H9 (cell line): ENCODE results near the gene PNMA8A. TPM values are rescaled to one million over a fixed set of nuclear protein-coding genes. Genes with fewer than 3 reads are reported as not detected.

ENCODE experiments used
- DNase-seq: peaks from one replicate; pipeline ENCODE4 v3.0.0-alpha.2; 2017
- H2AFZ ChIP-seq: one replicate; pipeline ENCODE4 v1.6.1; 2013; ENCODE audit warnings: mild to moderate bottlenecking, low read length, control low read depth, moderate library complexity
- H2AK5ac ChIP-seq: 2 replicates; pipeline ENCODE4 v1.6.1; 2013; ENCODE audit warnings: low read length, control low read depth, mixed read lengths; ENCODE audit not compliant: insufficient read length
- H2BK120ac ChIP-seq: one replicate; pipeline ENCODE4 v1.6.1; 2013; ENCODE audit warnings: low read depth, mild to moderate bottlenecking, low read length, control low read depth, inconsistent platforms; ENCODE audit not compliant: poor library complexity, severe bottlenecking
- H2BK12ac ChIP-seq: 2 replicates; pipeline ENCODE4 v1.6.1; 2013; ENCODE audit warnings: low read length, control low read depth, mixed read lengths, low read depth; ENCODE audit not compliant: insufficient read length
- H2BK15ac ChIP-seq: 2 replicates; pipeline ENCODE4 v1.6.1; 2013; ENCODE audit warnings: low read depth, low read length, control low read depth
- H2BK20ac ChIP-seq: one replicate; pipeline ENCODE4 v1.6.1; 2013; ENCODE audit warnings: low read depth, mild to moderate bottlenecking, low read length, control low read depth, inconsistent platforms; ENCODE audit not compliant: poor library complexity, severe bottlenecking
- H2BK5ac ChIP-seq: 2 replicates; pipeline ENCODE4 v1.6.1; 2013; ENCODE audit warnings: low read length, control low read depth, mixed read lengths; ENCODE audit not compliant: insufficient read length
- H3K14ac ChIP-seq: 2 replicates; pipeline ENCODE4 v1.6.1; 2013; ENCODE audit warnings: low read length, control low read depth; ENCODE audit not compliant: insufficient read depth
- H3K18ac ChIP-seq: 2 replicates; pipeline ENCODE4 v1.6.1; 2013; ENCODE audit warnings: low read depth, mild to moderate bottlenecking, mixed read lengths, low read length, control low read depth; ENCODE audit not compliant: insufficient read length
- H3K23ac ChIP-seq: 2 replicates; pipeline ENCODE4 v1.6.1; 2013; ENCODE audit warnings: low read length, control low read depth, mixed read lengths, low read depth; ENCODE audit not compliant: insufficient read length
- H3K23me2 ChIP-seq: 2 replicates; pipeline ENCODE4 v1.6.1; 2013; ENCODE audit warnings: low read depth, mild to moderate bottlenecking, mixed read lengths, low read length, control low read depth; ENCODE audit not compliant: insufficient read length, poor library complexity, severe bottlenecking
- H3K27ac ChIP-seq: 2 replicates; pipeline ENCODE4 v1.5.1; 2013; ENCODE audit warnings: low read length, control low read depth, mixed read lengths, low read depth; ENCODE audit not compliant: insufficient read length
- H3K27me3 ChIP-seq: 2 replicates; pipeline ENCODE4 v1.6.1; 2013; ENCODE audit warnings: low read length, control low read depth, inconsistent platforms; ENCODE audit not compliant: insufficient read depth
- H3K4ac ChIP-seq: 2 replicates; pipeline ENCODE4 v1.6.1; 2013; ENCODE audit warnings: low read depth, mild to moderate bottlenecking, control low read depth, inconsistent platforms, low read length, moderate library complexity
- H3K4me1 ChIP-seq: 2 replicates; pipeline ENCODE4 v1.6.1; 2013; ENCODE audit warnings: low read length, control low read depth, inconsistent platforms; ENCODE audit not compliant: insufficient read depth
- H3K4me2 ChIP-seq: 2 replicates; pipeline ENCODE4 v1.6.1; 2013; ENCODE audit warnings: low read length, control low read depth, mixed read lengths; ENCODE audit not compliant: insufficient read length, insufficient read depth
- H3K56ac ChIP-seq: 2 replicates; pipeline ENCODE4 v1.6.1; 2013; ENCODE audit warnings: low read depth, mild to moderate bottlenecking, mixed read lengths, low read length, control low read depth; ENCODE audit not compliant: insufficient read length
- H3K79me1 ChIP-seq: 2 replicates; pipeline ENCODE4 v1.6.1; 2013; ENCODE audit warnings: low read depth, mild to moderate bottlenecking, moderate library complexity, low read length, control low read depth, inconsistent platforms; ENCODE audit not compliant: insufficient read depth, poor library complexity, severe bottlenecking
- H3K79me2 ChIP-seq: 2 replicates; pipeline ENCODE4 v1.6.1; 2013; ENCODE audit warnings: low read length, control low read depth, inconsistent platforms; ENCODE audit not compliant: insufficient read depth
- H3K9ac ChIP-seq: 2 replicates; pipeline ENCODE4 v1.6.1; 2013; ENCODE audit warnings: low read length, control low read depth, mixed read lengths; ENCODE audit not compliant: insufficient read length; ENCODE audit errors: extremely low read depth
- H3K9me3 ChIP-seq: one replicate; pipeline ENCODE4 v1.6.1; 2013; ENCODE audit warnings: low read depth, low read length, inconsistent platforms; ENCODE audit not compliant: control insufficient read depth
- H3T11ph ChIP-seq: one replicate; pipeline ENCODE4 v1.6.1; 2013; ENCODE audit warnings: mild to moderate bottlenecking, low read length, control low read depth, inconsistent platforms
- H4K20me1 ChIP-seq: one replicate; pipeline ENCODE4 v1.6.1; 2013; ENCODE audit not compliant: control insufficient read depth, insufficient read length, insufficient read depth
- H4K5ac ChIP-seq: 2 replicates; pipeline ENCODE4 v1.6.1; 2013; ENCODE audit warnings: low read depth, mild to moderate bottlenecking, mixed read lengths, low read length, control low read depth; ENCODE audit not compliant: insufficient read length
- H4K8ac ChIP-seq: replicated peaks from 2 replicates; pipeline ENCODE4 v1.6.1; 2013; ENCODE audit warnings: low read length, control low read depth, mixed read lengths, low read depth; ENCODE audit not compliant: insufficient read length
- H4K91ac ChIP-seq: 2 replicates; pipeline ENCODE4 v1.6.1; 2013; ENCODE audit warnings: low read depth, mild to moderate bottlenecking, moderate library complexity, mixed read lengths, low read length, control low read depth; ENCODE audit not compliant: insufficient read length
- H3K27ac Mint-ChIP-seq, 3 experiments: 2 replicates in 2 of 3; 3 replicates in 1 of 3; pipeline ENCODE4 v1.8.0; 2020 to 2021; ENCODE audit warnings: mixed read lengths in 3 of 3, mild to moderate bottlenecking in 1 of 3, moderate library complexity in 1 of 3
- H3K27me3 Mint-ChIP-seq: 2 replicates; pipeline ENCODE4 v1.8.0; 2021; ENCODE audit warnings: low read depth, mild to moderate bottlenecking, moderate library complexity, mixed read lengths
- H3K36me3 Mint-ChIP-seq, 3 experiments: 2 replicates in 2 of 3; 3 replicates in 1 of 3; pipeline ENCODE4 v1.8.0; 2020 to 2021; ENCODE audit warnings: low read depth in 3 of 3, mixed read lengths in 3 of 3; ENCODE audit not compliant: insufficient read depth in 1 of 3
- H3K4me1 Mint-ChIP-seq, 2 experiments: 2 replicates each; pipeline ENCODE4 v1.8.0; 2020; ENCODE audit warnings: mixed read lengths in 2 of 2
- H3K4me3 Mint-ChIP-seq, 2 experiments: 2 replicates in 1 of 2; 3 replicates in 1 of 2; pipeline ENCODE4 v1.8.0; 2020 to 2021; ENCODE audit warnings: mild to moderate bottlenecking in 2 of 2, mixed read lengths in 2 of 2, moderate library complexity in 1 of 2
- H3K9me3 Mint-ChIP-seq, 2 experiments: 2 replicates in 1 of 2; 3 replicates in 1 of 2; pipeline ENCODE4 v1.8.0; 2020; ENCODE audit warnings: mild to moderate bottlenecking in 2 of 2, mixed read lengths in 2 of 2, moderate library complexity in 1 of 2
- CTCF ChIP-seq: fragments of 200-600 bp; sonication (generic); conservative IDR thresholded peaks from 3 replicates; pipeline ENCODE4 v1.8.0; 2021; ENCODE audit warnings: antibody characterized with exemption, mild to moderate bottlenecking
- WGBS: extraction: QIAGEN DNeasy Blood & Tissue Kit; methylation state at CpG from one replicate; pipeline ENCODE4 v1.1.7; 2013; ENCODE audit warnings: missing lambda C conversion rate, low lambda C conversion rate, mixed read lengths; ENCODE audit not compliant: insufficient read length; ENCODE audit errors: extremely low coverage; 5-methylcytosine and 5-hydroxymethylcytosine counted together
- total RNA-seq: library from RNA; stranded (reverse); gene quantifications from 2 replicates; pipeline ENCODE4 v1.2.1, GENCODE V29; 2021

PNMA8A gene
- total RNA-seq, 1 experiment from 2014 or later = 22.6 TPM

GRCh38 chr19:46495786-46496099 lies 24.4 kb upstream of the PNMA8A start, which contains the start of gene PNMA8B:
Gene PNMA8B (minus strand): TSS chr19:46495867. CDS start chr19:46495465, 402 bp downstream.
- Mint-ChIP-seq H3K9me3 (peaks cover 0 to 1% of the 10 kb centered on the region in 2 experiments; a peak in 1 of 5 replicates), H3K27ac (peak within 1 kb of the TSS in 1 of 3 experiments; percentile 68; a peak in 1 of 7 replicates)
- peak; percentile 96 for DNase-seq

More at GRCh38 chr19:46495786-46496099, 24.4 kb upstream of the PNMA8A start, which contains the start of gene PNMA8B:
- Histone ChIP-seq H3K23me2 (peaks cover 11% of the 10 kb centered on the region), H4K20me1 (no peaks in the 10 kb centered on the region), H3K9me3 (no peaks in the 10 kb centered on the region), H2AFZ (no peak within 1 kb of the TSS), H3K23ac (no peak within 1 kb of the TSS), H3K56ac (no peak within 1 kb of the TSS), H4K5ac (no peak within 1 kb of the TSS), H2BK120ac (no peak within 1 kb of the TSS), H2BK5ac (no peak within 1 kb of the TSS), H3K4ac (no peak within 1 kb of the TSS), H4K8ac (no peak within 1 kb of the TSS), H2AK5ac (no peak within 1 kb of the TSS), H3K79me1 (no peaks in the 10 kb centered on the region), H3K79me2 (no peaks in the 10 kb centered on the region), H3K9ac (no peak within 1 kb of the TSS), H4K91ac (no peak within 1 kb of the TSS), H3K14ac (0 out of 2 replicates have a peak within 1 kb of the TSS, but pooled peaks have one; percentile 36), H3K18ac (no peak within 1 kb of the TSS), H3K4me2 (peak within 1 kb of the TSS; percentile 36), H3T11ph (no peak within 1 kb of the TSS), H2BK12ac (no peak within 1 kb of the TSS), H2BK15ac (no peak within 1 kb of the TSS), H3K27ac (no peak within 1 kb of the TSS), H3K4me1 (no peaks in the 10 kb centered on the region), H3K27me3 (no peaks in the 10 kb centered on the region; the same call in 1 of the 2 replicates), H2BK20ac (no peak within 1 kb of the TSS)
- H3K4me1 Mint-ChIP-seq = peaks cover 4 to 26% of the 10 kb centered on the region in 2 experiments; a peak in 3 of 4 replicates
- TF ChIP-seq CTCF = no peak
- peak within 1 kb of the TSS; percentile 44 to 70 for H3K4me3 Mint-ChIP-seq
- peaks cover 37% of the 10 kb centered on the region for H3K27me3 Mint-ChIP-seq
- no CpG with 5 or more reads among the region's 29 CpGs for WGBS
- H3K36me3 Mint-ChIP-seq = peaks cover 0 to 7% (median 3%) of the 10 kb centered on the region in 3 experiments; a peak in 3 of 7 replicates
